Umbilical cord (tissue), 2 donors: ENCODE measurements around the gene MRPL11. TPM values are rescaled to one million over a fixed set of nuclear protein-coding genes. Genes with fewer than 3 reads are reported as not detected.

Source experiments
- DNase-seq: peaks from one replicate; pipeline ENCODE4 v3.0.0-alpha.2; 2015; ENCODE audit warnings: low spot score
- total RNA-seq: library from RNA; depleted of rRNA; stranded (reverse); fragments of >200 nt; gene quantifications from one replicate; pipeline ENCODE4 v1.2.3, GENCODE V29; 2014; ENCODE audit warnings: low replicate concordance; ENCODE audit not compliant: insufficient read depth

Gene MRPL11
- 58.0 TPM for total RNA-seq

DNA sequence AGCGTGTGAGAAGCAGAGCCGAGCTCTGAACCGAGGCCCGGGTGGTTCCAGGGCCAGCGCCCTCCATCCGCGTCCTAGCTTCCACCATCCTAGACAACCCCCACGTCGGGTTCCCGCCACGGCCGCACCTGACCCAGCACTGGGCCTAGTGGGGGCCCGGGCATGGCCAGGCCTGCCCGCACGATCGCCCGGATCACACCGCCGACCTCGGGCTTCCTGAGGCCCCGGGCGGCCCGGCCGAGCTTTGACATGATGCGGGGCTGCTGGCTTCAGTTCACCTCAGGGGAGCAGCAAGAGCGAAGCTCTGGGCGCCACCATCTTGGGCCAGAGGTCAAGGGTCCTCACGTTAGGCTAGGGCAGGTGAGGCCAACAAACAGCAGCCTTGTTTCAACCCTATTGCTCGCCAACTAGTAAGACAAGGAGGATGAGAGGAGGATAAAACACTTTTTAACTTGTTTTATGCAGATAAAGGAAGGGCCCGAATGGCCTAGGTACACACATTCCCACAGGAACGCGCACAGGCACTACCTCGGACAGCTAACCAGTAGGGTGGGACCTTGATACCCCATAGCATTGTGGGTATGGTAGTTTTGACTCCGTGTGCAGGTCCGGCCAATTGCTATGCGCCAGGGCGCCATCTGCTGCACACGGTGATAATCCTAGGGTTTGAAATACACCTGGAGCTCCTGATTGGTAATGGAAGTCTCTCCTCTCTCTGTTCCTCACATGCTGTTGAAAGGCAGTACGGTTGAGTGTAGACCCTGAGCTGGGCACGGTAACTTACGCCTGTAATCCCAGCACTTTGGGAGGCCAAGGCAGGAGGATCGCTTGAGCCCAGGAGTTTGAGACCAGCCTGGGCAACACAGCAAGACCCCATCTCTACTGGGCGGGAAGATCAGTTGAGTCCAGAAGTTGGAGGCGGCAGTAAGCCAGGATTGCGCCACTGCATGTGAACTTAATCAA is at the start of gene MRPL11:
Gene MRPL11, minus strand, starts transcription at position 345 of the 963 bp plus-strand sequence. Its CDS starts 94 bp downstream, at position 251.
- peak; percentile 95 for DNase-seq

DNA sequence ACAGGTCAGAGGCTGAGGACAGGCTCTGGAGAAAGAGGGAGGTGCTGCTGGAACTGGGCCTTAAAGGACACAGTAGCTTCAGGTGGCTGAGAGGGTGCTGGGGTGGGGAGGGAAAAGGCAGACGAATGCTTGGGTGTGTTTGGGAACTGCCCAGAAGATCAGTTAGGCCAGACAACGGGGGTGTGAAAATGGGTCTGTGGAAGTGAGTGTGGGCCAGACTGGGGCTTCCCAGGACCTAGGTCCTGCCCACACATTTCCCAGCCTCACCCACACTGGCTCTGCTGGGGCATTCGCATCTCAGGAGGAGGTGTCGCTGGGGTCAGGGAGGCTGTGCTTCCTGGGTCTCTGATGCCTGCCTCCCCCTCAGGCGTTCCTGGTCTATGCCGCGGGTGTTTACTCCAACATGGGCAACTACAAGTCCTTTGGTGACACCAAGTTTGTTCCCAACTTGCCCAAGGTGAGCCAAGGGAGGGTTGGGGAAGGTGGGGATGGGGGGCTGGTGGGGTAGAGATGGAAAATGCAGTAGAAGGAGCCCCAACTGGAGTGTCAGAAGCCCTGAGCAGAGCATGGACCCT is 46.2 kb upstream of the MRPL11 start:
- no peak for DNase-seq

DNA sequence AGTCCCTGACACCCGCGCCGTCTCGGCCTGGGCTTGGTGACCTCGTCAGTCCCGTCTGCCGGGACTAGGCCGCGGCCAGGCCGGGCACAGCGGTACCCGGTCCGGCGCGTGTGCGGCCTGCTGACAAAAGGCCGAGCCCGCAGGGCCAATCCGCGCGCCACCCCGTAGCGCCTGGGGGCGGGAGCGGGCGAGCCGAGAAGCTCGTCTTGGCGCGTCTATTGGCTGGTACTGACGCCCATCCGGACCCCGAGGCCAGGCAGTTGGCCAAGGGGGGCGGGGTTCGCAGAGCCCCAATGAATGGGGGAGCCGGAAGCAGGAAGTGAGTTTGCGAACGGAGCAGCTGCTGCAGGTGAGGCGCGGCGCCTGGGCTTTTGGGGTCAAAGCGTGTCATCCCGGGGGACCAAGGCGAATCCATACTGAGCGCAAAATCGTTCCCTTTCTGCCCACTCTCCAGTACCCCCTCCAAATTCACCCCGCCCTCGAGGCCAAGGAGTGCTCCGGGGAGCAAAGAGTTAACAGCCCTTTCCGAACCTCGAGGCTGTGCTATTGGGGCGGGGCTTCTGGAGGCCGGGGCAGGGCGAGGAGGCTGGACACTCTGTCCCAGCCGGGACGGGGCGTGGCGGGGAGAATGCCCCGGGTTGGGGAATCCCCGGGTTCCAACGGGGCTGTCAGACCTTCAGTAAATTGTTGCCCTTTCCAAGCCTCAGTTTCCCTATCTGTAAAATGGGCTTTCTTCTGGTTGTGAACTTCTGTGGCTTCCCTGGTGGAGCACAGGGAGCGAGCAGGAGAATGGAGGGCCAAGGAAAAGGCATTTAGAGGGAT is 41.7 kb upstream of the MRPL11 start, which contains the start of gene DPP3:
Gene DPP3, plus strand, starts transcription at position 318 of the 822 bp plus-strand sequence. CDS start 1,767 bp downstream, outside the sequence.
- DNase-seq, result peak; percentile 98

DNA sequence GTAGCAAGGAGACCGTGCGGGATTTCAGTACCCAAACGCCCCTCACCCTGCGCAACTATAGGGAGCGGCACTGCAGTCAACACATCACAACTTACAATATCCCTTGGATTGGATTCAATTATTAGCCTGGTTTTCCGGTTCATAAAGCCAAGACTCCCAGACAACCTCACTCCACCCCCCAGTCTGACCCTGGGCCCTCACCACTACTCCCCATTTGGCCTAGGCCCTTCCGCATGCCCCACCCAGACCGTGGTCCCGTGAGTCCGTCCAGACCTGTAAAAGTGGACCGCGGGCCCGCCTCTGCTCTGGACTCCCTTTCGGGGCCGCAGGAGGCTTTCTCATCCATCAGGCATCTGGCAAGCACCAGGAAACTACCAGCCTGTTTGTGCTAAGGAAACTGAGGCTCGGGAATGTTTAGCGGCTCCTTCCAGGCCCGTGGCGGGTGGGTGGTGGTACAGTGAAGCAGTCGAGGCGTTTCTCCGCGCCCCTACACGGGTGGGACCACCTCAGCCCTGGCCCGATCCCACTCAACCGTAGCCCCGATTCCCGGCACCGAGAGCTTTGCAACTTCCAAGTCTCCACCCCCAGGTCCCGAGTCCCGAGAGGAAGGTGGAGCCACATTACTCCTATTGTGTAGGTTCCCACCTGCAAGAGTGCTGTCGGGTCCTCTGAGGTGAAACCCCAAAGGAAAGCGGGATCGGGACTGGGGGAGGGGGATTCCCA is 40.9 kb upstream of the MRPL11 start:
- peak; percentile 25 for DNase-seq

DNA sequence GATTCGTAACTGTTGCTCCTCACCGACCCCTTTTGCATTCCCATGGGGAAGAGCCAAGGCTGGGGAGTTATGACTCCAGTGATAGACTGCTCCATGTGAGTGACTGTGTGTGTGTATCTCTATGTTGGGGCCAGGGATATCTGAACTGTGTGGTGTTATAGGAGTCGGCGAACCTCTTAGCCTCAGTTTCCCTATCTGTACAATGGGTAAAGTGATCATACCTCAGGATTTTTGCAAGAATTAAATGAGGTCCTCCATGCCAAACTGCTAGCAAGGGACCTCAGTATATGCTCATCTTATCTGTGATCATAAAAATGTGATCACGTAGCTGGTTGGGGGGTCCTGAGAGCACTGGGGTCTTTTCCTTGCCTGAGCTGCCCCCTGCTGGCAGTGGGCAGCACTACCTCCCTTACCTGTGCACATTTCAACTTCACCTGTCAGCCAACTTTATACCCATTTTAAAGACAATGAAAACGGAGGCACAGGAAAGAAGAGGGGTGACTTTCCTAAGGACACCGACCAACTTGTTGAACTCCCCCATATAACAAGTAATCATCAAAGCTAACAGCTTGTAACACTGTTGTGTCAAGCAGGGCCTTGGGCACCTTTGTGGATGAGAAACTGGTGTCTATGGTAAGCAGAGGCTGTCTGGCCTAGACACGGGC is 40.2 kb upstream of the MRPL11 start:
- DNase-seq, result no peak

DNA sequence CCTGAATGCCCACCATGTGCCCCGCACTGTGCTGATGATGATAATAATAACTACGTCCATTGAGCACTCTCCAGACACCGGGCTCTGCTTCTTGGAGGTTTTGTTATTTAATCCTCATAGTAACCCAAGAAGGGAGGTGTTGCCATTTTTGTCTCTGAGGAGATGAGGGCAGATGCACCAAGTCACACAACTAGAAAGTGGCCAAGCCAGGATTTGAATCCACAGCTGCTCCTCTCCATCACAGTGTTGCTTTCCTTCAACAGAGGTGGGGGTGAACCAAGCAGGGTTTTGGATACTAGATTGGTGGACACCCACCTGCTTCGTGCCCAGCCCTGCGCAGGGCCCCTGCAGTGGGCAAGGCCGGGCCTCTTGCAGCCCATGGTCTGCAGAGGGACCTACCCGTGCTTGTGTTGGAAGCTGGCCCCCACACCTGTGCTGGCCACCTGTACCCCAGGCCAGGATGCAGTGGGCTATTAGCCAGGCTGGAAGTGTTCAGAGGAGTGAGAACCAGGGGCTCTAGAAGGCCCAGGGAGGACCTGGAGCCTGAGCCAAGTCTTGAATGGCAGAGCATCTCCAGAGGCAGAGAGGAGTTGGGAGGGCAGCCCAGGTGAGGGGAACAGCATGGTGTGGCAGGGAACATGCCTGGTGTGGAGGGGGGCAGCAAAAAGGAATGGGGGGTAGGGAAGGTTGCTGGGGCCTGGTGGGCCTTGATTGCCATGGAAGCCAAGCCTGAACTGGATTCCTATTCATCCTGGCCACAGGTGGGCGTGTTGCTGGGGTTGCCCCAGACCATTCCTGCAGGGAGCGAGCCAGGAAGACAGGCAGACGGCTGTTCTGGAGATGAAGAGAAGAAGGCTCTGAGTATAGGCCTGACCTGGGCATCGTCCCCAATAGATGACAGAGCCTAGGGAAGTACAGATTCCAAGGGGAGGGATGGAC is 38.9 kb upstream of the MRPL11 start:
- DNase-seq, result no peak

DNA sequence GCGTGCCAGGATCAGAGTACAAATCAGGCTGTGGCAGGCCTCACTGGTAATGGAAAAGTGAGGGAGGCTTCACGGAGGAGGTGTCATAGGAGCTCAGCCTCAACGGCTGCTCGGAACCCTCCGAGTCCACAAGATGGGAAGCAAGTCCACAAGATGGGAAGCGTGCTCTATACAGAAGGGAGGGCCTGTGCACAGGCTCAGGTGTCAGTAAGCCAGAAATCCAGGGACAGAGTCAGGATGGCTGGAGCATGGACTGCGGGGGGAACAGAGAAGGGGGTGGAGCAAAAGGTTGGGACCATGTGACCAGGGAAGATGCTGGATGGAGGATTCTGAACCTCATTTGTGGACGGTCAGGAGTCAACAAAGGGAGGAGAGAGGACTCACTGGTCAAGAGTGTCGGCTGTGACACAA is 38.2 kb upstream of the MRPL11 start:
- DNase-seq, result no peak

DNA sequence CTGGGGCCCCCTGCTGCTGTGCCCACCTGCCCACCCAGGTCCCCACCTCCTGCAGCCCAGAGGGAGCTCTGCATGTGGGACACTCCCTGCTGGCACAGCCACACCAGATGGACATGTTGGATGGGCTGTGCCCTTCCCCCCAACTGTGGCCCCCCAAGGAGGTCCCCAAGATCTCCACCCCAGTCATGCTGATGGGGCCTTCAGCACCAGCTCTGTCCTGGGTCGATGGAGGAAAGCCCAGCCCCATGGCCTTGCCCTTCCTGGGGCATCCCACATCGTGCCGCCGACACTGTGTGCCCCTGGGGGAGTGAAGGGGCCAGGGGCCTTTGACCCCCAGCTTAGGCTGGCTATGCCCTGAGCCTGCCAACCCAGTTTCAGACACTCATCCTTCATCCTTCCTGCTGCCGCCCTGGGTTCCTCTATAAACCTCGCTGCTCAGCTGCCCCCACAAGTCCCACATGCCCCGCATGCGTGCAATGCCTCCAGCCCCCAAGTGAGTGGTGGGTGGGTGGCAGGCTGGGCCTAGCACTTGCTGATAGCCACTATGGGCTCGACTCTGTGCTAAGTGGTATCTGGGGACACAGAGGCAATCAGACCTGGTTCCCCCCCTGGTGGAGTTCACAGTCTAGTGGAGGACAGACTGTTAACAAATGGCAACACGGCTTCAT is 37.7 kb upstream of the MRPL11 start:
- no peak for DNase-seq

DNA sequence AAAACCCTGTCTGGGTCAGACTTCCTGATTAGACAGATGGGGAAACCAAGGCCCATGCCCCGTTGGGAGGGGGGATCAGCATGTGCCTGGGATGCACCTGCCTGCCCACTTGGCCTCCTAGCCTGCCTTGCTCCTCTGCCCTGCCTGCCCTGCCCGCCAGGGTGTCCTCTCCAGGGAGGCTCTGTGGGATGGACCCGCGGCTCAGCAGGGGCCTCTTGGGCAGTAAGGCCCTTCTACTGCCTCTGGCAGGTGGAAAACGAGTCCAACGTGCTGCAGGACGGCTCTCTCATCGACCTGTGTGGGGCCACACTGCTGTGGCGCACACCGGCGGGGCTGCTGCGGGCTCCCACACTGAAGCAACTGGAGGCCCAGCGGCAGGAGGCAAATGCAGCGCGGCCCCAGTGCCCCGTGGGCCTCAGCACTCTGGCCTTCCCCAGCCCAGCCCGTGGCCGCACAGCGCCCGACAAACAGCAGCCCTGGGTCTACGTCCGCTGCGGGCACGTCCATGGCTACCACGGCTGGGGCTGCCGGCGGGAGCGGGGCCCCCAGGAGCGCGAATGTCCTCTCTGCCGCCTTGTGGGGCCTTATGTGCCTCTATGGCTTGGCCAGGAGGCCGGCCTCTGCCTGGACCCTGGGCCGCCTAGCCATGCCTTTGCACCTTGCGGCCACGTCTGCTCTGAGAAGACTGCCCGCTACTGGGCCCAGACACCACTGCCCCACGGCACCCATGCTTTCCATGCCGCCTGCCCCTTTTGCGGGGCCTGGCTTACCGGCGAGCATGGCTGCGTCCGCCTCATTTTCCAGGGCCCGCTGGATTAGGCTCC is 36.9 kb upstream of the MRPL11 start:
- no peak for DNase-seq

DNA sequence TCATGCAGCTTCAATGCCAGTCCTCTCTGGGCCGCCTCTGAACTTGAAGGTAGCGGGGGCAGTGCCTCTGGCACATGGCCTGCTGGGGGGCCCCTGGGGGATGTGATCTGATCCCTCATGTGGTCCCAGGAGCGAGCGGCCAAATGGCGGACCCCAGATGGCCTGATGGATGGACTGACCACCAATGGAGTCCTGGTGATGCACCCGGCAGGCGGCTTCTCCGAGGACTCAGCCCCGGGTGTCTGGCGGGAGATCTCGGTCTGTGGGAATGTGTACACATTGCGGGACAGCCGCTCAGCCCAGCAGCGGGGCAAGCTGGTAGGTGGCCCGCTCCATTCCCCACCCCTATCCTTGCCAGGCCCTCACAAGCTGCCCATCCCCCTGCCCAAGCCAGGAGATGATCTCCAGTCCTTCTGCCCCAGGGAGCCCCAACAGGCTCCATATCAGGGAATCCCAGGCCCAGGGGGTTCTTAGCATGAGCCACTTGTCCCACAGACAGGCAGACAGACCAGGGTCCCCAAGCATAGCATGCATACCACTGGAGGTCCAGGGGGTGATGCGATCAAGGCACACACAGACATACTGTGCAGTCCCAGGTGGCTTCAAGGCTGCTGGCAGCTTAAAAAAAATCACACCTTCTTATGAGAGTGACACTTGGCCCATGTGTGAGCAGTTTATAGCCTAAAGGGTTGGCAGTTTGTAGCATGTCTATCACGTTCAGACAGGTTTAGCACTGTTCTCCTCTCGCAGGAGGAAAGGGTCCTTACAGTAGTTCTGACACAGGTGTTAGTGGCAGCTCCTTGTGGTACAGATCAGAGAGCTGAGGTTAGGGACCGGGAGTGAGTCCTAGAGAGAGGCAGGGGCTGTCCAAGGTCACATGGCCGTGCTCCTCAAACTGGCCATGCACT is 35.2 kb upstream of the MRPL11 start:
- no peak for DNase-seq

DNA sequence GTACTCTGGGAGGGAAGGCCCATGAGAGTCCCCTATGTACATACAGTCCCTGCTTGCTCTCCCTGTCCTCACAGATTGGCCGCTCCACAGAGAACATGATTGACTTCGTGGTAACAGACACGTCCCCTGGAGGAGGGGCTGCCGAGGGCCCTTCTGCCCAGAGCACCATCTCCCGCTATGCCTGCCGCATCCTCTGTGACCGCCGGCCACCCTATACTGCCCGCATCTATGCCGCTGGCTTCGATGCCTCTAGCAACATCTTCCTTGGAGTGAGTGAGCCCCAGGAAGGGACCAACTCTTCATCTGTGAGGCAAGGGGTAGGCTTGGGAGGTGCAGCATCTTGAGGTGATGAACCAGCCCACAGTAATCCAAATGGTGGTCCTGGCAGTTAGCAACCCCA is 34.5 kb upstream of the MRPL11 start:
- DNase-seq, result no peak

DNA sequence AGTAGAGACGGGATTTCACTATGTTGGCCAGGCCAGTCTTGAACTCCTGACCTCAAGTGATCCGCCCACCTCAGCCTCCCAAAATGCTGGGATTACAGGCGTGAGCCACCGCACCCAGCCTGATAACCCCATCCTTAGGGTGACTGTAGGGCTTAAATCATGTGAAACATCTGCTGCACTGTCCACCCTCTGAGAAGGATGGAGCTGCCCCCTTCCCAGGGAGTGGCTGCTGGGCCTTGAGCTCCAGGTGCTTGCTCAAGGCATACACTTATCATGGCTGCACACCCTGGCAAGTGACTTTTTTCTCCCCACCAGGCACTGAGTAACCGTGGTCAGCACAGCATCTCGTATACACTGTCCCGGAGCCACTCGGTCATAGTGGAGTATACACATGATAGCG is 33.4 kb upstream of the MRPL11 start:
- DNase-seq, result no peak

DNA sequence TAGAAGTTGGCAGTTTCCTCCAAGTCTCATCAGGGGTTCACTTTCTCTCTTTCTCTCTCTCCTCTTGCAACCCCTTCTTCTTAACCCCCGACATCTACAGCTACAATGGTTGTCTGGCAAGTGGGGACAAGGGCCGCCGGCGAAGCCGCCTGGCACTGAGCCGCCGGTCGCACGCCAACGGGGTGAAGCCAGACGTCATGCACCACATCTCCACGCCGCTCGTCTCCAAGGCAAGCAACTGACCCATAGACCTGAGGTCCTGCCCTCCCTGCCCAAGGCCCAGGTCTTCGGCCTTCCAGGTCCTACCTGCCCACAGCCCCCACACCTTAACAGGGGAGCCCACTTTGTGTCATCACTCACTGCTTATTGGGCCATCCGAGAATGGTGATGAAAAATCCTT is 32.5 kb upstream of the MRPL11 start:
- no peak for DNase-seq

DNA sequence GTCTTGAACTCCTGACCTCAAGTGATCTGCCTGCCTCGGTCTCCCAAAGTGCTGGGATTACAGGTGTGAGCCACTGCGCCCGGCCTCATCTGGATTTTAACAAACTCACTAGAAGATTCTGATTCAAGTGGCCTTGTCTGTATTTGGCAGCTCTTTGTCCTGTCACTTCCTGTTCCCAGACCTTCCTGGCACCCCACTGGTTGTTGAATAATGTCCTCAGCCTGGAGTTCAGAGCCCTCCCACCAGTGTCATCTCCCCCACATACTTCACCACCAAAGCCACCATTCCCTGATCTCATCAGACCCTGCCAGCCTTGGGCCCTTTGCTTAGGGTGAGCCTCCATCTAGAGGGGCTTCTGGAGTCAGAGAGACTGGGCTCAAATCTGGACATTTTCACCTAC is 31.4 kb upstream of the MRPL11 start:
- no peak for DNase-seq

DNA sequence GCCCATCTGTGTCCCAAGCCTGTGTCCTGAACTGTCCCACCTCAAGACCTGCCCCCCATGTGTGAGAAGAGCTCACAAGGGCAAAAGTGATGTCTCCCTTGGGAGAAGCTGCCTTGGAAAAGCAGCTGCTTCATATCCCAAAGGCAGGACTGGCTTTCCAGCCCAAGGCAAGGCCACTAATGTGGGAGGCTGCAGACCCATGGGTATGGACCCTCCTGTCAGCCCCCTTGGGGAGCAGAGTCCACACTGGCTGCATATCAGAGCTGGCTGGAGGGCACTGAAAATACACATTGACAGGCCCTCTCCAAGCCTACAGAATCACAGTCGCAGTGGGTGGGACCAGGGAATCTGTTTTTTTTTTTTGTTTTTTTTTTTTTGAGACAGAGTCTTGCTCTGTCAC is 30.8 kb upstream of the MRPL11 start:
- DNase-seq, result no peak

DNA sequence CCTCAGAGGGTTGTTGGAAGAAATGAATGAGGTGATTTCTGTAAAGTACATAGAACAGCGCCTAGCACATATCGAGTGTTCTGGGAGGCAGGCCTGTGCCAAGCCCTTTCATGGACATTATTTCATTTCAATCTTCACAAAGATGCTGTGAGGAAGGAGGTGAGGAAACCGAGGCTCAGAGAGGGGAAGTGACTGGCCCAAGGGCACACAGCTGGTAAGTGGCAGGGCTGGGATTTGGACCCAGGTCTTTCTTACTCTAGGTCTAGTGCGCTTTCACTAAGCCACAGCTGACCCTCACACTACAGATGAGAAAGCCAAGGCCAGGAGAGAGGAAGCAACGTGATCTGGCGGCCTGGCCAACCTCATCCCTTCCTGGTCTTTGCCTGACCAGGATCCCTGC is 30.0 kb upstream of the MRPL11 start:
- DNase-seq, result no peak

DNA sequence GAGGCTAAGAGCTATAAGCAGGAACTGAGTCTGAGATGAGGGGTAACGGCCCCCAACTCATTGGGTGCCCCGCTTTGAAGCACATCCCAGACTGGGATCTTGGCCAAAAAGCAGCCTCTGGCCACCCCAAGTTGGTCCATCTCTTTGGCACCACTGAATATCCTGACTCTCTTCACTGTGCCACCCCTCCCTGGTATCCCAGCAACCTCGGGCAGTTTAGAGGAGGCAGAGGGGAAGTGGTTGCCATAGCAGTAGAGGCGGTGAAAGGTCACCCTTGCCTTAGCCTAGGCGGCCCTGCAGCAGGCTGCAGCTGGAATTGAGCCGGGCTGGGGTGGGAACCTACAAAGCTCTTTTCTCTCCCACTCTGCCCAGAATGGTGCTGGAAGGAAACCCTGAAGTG is 29.1 kb upstream of the MRPL11 start:
- peak; percentile 32 for DNase-seq
